Hematopoietic multipotent progenitor cell treated with erythropoietin and hydrocortisone succinate and interleukin-3 and kit ligand, for 6 days (in vitro differentiated cells): Measurements from ENCODE around the gene TMEM117.
A peak's percentile ranks its signal among the peaks of the same experiment; 100 is the strongest.
"Not testable (repeated sequence)": the region's sequence is repeated elsewhere in the genome, so short reads cannot be mapped to it uniquely, and the experiment has no call there.

Experiments used
- DNase-seq: peaks from one replicate; pipeline ENCODE4 v3.0.0-alpha.2; 2015

TMEM117 gene

DNA sequence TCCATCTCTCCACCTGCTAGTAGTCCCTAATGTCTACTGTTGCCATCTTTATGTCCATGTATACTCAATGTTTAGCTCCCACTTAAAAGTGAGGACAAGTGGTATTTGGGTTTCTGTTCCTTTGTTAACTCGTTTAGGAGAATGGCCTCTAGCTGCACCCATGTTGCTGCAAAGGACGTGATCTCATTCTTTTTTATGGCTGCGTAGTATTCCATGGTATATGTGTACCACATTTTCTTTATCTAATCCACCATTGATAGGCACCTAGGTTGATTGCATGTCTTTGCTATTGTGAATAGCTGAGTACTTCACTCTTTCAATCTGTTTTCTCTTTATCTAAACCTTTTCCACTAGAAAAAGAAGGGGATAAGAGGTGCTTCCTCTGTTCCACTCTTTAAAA, 130.0 kb downstream of the TMEM117 start:
- no peak for DNase-seq

DNA sequence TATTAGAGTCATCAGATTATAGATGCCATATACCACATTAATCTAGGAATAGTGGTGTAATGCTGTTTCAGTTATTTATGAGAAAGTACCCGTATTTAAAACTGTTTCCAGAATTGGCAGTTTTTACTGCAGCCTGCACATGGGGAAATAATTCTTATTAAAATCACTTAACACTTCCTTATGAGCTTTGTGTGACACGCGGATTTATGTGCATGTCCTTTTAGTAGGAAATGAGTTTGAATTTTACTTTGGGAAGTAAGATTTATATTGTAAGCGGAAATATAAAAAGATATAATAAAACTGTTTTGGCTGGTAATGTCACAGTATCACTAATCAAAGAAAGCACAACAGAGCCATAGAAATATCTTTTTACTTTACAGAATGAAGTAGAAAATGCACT, 132.9 kb downstream of the TMEM117 start:
- DNase-seq: no peak

DNA sequence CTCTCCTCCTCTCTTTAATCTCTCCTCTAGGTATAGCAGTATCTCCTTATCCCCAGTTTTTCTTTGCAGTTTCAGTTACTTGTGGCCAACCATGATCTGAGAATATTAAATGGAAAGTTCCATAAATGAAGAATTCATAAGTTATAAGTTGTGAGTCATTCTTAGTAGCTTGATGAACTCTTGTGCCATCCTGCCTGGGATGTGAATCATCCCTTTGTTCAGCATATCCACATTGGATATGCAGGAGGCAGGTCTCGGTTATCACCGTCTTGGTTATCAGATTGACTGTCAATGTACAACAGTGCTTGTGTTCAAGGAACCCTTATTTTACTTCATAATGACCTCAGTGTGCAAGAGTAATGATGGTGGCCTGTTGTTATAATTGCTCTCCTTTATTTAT, 134.0 kb downstream of the TMEM117 start:
- no peak for DNase-seq

DNA sequence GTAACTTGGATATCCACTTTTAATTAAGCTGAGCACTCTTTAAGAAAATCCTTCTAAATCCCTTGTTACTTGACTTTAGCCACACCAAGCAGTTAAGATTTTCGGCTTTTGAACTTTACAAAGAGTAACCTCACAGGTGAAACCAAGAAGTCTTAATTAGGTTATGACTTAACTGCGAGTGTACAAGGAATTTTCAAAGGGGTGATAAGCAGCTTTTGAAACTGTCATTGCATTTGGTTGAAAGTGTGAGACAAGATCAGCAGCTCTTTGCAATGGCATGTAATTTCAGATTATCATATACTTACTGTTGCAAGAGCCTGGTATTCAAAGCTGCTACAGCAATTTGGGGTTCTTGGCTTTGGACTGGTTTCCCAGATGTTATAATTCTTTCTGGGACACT, 137.5 kb downstream of the TMEM117 start:
- no peak for DNase-seq

DNA sequence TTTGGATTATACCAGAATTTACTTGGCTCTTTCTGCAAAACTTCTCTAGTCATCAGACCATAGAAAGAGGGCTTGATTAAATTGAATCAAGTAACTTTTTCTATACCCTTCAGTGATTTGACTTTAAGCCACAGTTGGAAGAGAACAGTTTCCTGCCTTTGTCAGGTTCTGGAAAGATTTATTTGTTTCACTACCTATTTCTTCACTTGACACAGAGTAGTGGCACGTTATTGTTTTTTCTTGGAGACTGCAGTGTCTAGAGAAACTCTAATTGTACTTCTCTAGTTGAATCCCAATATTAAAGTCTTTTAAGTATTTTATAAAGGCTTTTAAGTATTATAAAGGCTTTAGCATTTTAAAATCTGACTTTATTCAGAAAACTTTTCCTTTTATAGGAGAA, 138.1 kb downstream of the TMEM117 start:
- no peak for DNase-seq

DNA sequence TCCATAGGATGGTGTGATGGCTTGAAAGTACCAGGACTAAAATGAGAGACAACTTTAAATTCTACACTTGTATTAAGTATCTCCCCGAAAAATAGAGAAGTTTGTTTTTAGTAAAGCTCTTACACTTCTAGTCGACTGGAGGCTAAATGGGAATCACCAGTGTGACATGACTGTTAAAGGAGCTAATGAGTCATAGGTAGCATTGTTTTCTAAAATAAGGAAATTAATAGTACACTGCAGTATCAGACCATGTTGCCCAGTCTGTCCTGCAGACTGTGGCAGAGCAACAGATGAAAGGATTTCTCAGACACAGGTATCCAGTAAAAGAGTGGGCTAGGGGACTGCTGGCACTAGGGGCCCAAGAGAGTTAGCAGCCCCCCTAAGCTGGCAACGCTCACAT, 140.1 kb downstream of the TMEM117 start:
- no peak for DNase-seq

DNA sequence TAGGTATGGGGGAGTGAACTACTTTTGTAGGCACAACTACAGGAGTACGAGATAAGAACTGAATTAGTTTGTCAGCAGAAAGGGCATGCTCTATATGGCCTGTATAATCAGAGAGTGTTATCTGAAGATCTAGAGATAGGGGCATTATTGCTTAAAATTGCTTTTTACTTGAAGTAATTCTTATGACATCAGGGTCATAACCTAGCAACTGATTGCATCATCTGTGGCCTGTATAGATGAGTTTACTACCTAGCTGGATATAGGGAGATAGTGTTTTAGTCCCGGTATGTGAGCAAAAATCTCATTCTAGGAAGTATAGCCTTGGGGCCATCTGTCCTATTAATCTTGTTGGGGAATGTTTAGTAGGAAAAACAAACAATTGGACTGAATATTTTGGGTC, 142.7 kb downstream of the TMEM117 start:
- DNase-seq: peak; percentile 38

DNA sequence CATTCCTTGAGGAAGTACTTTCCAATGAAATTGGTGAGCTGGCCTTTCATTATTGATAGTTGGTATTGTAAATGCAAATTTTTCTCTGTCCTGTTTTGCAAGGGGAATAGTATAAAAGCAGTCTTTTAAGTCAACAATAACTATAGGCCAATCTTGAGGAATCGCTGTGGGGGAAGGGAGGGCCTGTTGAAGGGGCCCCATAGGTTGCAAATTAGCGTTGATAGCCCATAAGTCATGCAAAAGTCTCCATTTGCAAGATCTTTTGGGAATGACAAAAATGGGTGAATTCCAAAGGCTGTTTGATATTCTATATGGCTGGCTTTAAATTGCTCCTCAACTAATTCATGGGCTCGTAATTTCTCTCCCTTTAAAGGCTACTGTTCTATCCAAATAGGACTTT, 143.6 kb downstream of the TMEM117 start:
- DNase-seq: no peak

DNA sequence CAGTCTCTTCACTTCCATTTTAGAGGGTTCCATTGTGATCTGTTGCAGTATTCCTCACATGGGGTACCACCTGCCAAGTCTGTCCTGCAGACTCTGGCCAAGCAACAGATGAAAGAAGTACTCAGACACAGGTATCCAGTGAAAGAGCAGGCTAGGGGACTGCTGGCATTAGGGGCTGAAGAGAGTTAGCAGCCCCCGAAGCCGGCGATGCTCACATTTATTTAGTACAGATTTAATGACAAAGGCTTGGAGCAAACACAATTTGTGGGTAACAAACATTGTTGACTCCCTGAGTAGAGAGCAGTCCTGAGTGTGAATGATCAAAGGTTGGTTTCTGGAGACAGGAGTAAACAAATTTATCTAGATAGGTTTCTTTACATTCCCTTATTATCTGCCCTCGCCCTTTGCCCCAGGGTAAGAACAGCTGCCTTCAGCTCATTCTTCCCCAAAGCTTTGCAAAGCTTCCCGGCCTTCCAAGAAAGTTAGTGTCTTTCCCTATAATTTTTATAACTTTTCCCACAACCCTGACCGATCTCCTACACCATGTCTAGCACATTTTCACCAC, 144.8 kb downstream of the TMEM117 start:
- no peak for DNase-seq

DNA sequence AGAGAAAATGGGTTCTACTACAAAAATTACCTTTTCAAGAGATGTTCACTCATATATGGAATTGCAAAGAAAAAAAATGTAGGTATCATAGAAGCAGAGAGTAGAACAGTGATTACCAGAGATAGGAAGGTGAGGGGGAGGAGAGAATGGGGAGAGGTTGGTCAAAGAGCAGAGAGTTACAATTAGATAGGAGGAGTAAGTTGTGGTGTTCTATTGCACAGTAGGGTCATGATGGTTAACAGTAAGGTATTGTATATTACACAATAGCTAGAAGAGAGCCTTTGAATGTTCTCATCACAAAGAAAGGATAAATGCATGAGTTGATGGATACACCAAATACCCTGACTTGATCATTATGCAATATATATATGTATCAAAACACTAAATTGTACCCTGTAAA, 145.8 kb downstream of the TMEM117 start:
- no peak for DNase-seq

DNA sequence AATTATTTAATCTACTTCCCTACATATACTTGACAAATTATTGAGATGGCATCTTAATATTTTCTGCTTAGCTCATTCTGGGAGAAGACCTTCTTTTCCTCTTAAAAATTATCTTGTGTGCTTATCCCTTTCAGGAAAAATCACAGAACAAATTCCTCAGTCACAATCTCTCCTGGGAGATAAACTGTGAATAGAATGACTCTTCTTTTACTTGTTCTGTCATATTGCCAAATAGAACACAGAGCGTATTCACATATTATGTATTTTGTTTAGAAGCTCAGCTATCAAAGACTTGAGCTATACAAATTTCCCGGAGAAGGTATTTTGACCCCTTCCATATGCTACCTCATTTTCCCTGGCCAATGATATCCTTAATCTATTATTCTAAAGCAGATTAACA, 146.7 kb downstream of the TMEM117 start:
- no peak for DNase-seq

DNA sequence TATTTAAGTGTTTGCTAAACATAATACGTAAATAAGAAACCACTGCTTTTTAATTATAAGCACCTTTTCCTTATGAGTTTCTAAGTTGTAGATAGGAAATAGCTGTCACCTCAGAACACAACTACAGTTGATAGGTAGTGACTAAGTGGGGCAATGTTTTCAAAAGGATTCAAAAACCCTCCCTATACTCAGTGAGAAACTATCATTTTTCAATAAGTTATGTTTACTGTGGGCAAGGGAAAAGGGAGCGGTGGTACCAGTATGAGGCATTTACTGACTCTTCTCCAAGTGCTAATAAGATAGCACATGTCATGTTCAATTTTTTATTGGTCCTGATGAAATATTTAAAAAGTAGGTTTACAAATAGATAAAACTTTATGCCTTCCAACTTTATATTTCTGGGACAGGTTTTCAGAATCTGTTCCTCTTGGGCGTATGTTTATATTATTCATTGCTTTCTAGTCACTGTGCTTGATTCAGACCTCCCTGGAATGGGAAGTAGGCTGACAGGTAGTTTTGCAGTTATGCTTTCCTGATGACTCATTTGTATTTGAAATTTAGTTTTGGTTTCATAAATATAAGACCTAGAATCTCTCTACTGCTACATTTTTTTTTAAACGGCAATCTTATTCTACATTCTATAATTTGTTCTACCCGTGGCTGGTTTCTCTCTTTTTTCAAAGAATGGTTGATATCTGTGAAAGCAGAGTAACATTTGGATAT, 153.1 kb downstream of the TMEM117 start:
- no peak for DNase-seq

DNA sequence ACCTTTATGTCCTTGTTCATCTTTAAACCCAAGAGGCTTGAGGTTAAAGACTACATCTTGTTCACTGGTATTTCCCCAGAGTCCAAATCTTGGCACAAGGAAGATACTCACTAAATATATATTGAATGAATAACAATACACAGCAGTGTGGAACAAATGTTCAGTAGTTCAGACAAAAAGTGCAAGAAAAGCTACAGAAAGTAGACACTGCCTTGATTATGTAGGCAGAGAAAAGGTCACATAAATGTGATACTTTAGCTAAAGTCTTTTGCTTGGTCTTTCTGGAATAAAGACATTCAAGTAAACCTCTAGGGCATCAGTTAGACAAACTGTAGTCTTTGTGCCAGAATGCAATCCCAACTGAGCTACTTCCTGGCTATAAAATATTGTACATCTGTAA, 157.0 kb downstream of the TMEM117 start:
- no peak for DNase-seq

DNA sequence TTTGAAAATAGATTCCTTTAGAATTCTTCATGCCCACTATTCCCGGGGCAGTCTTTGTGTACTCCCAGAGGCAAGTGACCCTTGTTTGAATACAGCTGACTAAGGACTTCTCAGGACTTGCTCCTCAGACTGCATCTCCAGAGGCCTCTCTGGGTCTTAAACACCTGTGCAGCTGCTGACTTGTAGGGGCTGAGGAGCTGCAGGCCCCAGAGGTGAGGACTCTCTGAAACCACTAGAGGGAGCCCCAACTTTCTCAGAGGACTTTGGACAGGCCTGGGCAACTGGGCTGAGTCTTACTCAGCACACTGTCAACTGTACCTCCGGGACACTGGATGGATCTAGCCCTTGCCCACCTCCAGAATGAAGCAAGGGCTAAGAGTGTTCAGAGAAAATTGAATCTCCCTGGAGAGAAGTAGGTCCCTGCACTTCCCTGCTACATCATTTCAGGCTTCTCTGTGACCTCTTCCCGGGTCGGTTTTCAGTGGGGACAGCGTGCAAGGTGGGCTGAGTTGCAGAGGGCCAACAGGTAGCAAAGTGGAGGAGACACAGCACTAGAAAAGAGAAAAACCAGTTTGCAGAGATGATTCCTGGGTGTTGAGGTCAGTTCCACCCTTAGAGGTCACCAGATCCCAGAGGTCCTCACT, 164.6 kb downstream of the TMEM117 start:
- peak; percentile 83 for DNase-seq

DNA sequence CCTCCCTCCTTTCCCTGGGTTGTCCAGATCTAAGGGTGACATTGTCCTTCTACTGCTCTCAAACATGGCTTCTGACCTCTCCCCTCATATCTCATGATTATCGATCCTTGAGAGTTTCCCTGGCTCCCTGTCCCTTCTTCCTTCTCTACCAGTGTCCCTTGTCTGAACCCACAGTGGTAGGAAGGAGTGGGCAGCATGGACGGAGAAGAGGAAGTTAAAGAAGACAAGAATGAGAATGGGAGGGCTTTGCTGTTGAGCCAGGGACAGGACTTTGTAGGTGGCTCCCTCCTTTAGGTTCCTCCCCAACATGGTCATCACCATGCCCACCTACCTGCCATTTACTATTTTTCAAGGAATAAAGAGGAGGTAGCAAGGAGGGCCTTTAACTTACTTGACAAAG, 166.7 kb downstream of the TMEM117 start:
- no peak for DNase-seq

DNA sequence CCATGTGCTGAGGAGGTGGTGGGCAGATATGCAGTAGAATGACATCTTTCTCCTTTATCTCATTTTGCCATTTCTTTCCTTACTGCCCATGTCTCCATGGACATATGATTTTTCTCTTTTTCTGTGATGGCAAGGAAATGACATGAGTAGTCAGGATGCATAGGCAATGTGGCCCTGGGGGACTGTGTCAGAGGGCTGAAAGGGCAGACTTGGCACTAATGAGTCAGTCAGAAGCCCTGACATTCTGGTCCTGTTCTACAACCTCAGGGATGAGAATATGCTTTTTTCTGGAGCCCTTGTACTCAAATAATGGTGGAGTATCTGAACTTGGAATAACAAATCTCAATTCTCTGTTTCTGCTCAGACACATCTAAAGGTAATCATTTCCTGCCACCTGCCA, 167.8 kb downstream of the TMEM117 start:
- DNase-seq: no peak

DNA sequence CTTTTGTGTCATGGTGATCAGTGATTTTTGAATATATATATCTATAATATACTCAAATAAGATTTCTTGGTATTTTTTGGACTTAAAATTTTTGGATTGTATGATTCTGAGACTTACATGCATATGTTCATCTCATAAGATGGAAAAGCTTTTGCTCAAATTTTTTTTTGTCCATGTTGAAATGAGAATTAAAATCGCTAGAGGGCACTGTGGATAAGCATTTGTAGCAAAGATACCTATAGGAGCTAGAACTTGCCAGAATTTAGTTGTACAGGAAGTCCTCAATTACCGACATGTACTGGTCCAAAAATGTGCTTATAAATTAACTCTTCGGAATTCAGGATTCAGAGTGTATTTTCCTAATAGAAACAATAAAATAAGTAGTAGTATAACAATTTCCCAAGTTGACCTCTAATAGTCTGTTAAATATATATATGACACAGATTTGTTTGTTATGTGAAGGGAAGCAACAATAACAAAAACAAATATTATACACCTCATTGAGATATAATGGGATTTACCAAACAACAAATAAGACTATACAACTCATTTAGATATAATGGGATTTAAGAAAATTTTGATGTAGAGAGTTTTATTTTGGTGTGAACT, 179.6 kb downstream of the TMEM117 start:
- peak; percentile 73 for DNase-seq

DNA sequence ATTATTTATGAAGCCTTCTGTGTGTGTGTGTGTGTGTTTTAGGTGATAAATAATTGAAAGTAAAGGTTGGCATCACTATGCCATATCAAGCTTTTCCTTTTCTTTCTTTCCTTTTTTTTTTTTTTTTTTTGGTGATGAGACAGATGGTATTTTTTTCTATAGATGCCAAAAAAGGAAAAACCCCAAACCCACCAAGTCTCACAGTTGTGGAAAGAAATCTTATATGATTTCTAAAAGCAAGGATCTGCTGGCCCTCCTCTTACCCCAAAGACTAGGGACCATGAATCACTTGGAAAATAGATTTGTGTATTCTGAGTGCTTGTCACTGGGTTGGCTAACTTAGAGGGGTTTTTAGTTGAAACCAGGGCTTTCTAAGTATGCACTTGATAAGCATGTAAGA, 181.3 kb downstream of the TMEM117 start:
- no peak for DNase-seq

DNA sequence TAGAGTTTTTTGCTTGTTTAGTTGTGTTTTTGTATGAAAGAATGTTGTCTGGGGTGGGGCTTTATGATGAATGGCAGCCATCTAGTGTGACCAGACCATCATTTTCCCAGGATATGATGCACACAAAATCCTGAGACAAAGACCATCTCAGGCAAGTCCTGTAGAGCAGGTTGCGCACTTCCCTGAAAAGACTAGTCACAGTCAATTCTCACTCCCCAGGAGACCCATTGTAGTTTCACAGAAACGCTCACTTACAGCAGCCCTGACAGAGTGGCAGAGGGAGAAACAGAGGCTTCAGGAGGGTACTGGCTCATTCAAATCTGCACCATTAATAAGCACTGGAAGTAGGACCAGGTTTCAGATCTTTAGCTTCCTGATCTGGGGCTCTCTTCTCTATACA, 183.2 kb downstream of the TMEM117 start:
- no peak for DNase-seq

DNA sequence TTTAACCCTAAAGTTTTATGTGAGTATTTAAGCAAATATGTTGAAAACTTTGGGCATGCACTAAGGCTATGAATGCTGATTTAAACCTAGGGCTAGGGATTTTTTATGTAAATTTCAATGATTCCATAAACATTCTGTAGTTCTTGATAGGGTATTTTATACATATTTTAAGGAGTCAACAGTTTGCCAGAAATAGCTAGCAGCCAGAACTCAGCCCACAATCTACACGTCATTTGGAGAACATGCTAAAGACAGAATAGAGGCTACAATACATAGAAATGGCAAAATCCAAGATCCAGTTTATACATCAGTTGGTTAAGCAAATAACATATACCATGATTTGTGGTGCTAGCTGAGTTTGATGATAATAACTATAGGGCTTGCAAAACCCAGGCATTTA, 184.7 kb downstream of the TMEM117 start:
- no peak for DNase-seq

DNA sequence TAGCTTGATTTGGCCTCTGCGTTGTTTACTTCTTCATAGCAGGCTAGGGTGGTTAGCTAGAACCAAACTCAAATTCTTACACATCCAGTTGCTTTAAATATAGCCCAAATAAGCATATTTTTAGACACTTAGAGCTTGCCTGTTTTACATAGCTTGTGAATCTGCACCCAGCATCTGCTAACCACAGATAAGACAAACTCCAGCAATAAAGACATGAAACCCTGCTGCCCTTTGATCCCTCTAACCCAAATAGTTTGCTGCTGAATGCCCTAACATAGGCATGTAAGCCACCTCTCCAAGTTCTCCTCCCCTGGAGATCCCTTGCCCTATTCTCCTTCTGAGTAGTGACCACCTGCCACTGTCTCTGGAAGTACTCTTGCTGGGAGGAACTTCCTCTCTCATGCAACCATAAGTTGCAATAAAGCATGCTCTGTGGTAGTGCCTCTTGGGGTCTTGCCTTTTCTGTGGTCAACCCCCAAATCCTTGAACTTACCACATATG, 185.6 kb downstream of the TMEM117 start:
- DNase-seq: peak; percentile 12

DNA sequence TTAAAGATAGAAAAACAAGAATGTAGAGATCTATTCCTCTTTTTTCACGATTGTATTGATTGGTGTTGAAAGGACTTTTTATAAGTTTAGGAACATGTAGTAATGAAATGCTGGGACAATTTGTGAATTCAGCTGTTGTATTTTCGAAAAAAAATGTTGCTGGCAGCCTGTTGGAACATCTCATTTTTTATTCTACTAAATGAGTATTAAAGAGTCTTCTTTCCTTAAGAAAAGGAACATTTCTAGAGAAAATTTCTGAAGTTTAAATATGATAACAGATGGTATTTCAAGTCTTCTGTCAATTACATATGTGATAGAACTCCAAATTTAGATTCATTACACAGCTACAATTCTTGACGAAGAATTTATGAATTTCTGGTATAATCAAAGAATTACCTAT, 189.6 kb downstream of the TMEM117 start:
- DNase-seq: no peak

DNA sequence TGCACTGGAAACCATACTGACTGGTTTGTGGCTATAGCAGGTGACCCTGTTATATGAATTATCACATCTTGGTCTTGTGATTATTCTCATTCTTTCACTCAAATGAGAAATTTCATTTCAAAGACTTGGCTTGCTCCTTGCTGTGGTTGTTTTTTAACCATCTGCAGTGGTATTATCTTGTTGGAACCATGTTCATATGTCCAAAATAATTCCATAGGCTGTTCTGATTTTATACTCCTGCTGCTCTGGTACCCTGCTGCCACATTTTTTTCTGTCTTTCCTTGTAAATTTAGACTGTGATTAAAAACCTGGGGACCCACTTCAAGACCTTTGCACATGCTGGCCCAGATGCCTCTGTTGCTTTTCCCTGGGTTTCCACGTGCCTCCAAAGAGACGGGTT, 190.2 kb downstream of the TMEM117 start:
- no peak for DNase-seq

DNA sequence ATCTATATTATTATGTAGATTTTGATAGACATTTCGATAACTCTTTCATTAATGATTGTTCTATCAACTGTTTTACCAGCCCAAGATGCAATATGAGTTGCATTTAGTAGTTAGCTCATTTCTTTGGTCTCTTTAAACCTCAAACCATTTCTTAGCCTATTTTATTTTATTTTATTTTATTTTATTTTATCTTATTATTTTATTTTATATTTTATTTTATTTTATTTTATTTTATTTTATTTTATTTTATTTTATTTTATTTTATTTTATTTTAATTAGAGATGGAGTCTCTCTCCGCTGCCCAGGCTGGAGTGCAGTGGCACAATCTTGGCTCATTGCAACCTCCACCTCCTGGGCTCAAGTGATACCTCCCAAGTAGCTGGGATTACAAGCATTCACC, 191.0 kb downstream of the TMEM117 start:
- DNase-seq: not testable (repeated sequence)
